GM18520 (cell line): ENCODE data around the gene C10orf67.
"Not testable (repeated sequence)": the region's sequence is repeated elsewhere in the genome, so short reads cannot be mapped to it uniquely, and the experiment has no call there.

Experiments
- ATAC-seq: cut with Tn5 transposase; IDR thresholded peaks from one replicate; pipeline ENCODE4 v1.9.1; 2021; ENCODE audit not compliant: unreplicated experiment

Gene C10orf67

DNA sequence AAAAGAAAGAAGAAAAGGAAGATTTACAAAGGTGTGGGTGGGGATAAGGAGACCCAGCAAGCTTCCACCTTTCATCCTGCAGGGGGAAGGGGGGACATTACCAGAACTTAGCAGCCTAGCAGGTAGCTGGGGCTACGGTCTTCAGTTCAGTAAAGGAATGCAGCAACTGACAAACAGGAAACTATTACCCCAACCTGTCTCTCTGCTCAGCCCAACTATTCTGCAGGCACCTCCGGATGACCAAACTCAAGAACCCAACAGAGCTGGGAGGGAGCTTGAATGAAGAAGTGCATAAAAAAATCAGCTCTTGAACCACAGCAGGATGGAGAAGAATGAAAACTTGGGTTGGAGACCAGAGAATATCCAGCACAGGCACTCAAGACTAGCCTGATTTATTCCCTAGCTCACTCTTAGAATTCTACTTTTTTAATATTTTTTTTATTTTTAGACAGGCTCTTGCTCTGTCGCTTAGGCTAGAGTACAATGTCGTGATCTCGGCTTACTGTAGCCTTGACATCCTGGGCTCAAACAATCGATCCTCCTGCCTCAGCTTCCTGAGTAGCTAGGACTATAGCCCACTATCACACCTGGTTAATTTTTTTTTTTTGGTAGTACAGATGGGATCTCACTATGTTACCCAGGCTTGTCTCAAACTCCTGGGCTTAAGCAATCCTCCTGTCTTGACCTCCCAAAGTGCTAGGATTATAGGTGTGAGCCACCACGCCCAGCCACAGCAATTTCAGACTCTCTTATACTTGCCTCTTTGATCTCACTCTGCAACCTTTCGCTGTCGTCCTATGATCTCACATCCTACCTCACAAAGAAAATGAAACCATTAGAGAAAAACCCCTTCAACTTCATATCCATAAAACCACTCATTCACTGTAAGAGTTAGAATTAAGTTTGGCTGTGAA, 18.5 kb upstream of the C10orf67 start:
- peak; percentile 39 for ATAC-seq

DNA sequence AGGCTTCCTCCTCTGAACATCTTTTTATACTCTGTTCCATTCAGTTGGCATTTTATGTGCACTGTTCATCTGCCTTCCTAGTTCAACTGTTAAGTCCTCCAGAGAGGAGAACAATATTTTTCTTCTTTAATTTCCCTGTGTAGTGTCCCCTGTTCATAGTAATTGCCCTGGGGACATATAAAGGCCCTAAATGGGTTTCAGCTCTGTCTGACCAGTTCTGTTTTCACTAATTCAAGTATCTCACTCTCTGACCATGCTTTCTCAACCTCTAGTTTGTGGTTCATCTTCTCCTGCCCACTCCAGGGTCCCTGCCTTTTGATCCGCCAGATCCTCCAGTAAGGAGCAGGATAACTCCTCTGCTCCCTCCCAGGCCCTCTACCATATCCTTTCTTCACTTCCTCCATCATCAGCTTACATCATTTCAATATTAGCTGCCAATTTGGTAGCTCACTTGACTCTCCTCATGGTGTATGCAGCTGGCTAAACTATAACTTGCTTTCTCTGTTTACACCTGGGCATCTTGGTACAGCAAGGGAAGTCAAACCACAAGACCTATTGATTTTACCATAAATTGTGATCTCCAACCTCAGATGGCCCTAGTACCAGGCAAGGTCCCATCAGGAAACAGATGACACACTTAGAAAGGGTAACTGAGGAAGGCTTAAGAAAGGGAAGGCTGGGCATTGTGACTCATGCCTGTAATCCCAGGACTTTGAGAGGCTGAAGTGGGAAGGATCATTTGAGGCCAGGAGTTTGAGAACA, 17.7 kb upstream of the C10orf67 start:
- peak; percentile 34 for ATAC-seq

- no peak for ATAC-seq
Measured at GRCh38 chr10:23361665-23362064, 17.1 kb upstream of the C10orf67 start.

- ATAC-seq = no peak
Measured at GRCh38 chr10:23359692-23360380, 15.2 kb upstream of the C10orf67 start.

- ATAC-seq = no peak
Measured at GRCh38 chr10:23358357-23358756, 13.8 kb upstream of the C10orf67 start.

DNA sequence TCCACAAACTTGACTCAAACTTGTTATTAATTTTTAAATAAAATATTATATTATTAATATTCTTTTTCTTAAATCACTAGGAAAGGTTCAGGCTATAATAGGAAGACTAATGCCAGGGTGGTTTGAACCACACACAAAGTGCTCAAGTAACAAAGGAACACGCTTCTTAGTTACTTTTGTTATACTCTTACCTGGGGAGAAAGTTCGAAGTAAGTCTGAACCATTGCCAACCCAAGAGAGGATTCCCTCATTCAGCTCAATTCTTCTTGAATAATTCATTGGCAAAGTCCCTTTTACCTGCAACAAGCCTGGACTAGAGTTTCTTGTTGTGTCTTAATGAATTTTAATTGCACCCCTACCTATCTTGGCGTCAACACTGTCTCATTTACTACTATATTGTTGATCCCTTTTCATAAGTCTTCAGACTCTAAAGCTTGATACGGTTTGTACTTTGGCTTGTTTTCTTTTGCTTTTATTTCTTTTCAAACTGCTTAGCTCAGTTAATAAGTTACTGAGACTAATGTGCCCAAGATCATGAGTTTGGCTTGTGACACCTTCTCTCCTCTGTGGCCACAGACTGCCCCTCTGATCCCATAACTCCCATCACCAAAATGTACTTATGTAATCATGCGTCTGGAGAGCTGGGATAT, 10.2 kb upstream of the C10orf67 start:
- ATAC-seq = no peak

- ATAC-seq = no peak
Measured at GRCh38 chr10:23351926-23352519, 7.4 kb upstream of the C10orf67 start.

DNA sequence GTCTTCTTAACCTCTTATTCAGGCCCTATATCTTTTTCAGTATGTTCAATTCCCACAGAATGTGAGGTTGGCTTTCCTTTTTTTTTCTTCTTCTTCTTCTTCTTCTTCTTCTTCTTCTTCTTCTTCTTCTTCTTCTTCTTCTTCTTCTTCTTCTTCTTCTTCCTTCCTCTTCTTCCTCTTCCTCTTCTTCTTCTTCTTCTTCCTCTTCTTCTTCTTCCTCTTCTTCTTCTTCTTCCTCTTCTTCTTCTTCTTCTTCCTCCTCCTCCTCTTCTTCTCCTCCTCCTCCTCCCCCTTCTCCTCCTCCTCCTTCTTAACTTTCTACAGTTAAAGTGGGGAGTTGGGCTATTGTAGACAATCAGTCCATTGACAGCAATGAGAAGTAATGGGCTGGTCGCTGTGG, 6.1 kb upstream of the C10orf67 start:
- ATAC-seq = not testable (repeated sequence)

DNA sequence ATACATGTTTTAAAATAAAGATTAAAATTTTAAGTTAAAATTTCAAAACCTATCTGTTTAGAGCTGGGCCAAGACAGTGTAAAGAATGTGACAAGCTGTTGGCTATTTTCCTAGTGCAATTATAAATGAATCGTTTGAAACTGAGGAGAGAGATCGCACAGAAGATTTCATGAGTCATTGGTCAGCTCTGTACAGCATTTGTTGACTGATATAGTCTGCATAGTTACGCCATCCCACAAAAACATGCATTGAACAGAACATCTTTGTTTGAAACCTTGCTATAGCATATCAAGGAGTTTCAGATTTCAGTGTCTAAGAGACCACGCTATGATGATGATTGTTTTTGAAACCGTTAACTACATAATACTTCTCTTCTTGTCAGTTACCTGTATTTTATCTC, 1.3 kb upstream of the C10orf67 start:
- ATAC-seq = no peak

DNA sequence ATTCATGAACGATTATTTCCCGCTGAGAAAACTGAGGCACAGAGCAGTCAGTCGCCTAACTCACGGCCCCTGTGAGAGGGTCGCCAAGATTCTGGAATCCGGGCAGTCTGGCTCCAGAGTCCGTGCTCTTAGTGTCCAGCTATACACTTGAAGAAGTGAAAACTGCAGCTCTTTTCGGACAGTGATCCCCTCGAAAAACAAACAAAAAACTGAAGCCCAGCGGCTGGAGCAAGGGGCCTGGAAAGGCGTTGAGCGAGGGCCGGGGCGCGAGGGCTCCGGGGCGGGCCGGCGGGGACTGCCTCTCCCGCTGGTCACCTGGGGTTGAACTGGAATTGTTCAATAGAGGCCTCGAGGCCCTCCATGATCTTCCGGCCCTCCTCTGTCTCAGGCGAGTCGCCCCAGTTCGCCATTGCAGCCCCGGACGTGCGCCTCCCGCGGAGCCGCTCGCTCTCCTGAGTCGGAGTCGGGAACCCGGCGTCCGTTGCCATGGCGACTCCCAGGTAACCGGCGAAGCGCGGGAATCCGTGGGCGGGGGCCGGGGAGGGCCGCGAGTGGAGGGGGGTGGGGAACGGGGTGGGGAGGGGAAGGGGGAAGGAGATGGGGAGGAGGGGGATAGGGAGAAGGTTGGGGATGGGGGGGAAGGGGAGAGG, 881 bp downstream of the C10orf67 start:
- no peak for ATAC-seq

GRCh38 chr10:23342213-23342884, 2.2 kb downstream of the C10orf67 start:
- no peak for ATAC-seq

DNA sequence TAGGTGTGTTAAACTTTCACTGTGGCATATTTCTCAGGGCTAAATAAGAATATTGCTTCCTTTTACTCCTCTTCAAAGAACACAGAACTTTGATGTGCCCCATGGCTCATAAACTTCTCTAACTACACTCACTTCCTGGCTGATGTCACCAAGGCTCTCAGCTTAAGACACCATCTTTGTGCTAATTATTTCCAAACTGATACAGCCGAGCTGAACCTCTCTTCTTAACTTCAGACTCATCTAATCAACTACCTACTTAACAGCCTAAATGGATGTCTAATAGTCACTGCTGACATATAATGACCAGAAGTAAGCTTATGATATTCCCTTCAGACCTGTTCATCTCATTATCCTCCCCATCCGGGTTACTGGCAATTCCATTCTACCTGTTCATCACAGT, 3.6 kb downstream of the C10orf67 start:
- no peak for ATAC-seq

GRCh38 chr10:23340354-23340753, 4.2 kb downstream of the C10orf67 start:
- no peak for ATAC-seq

GRCh38 chr10:23338886-23339285, 5.7 kb downstream of the C10orf67 start:
- ATAC-seq = no peak

- no peak for ATAC-seq
Measured at GRCh38 chr10:23338155-23338828, 6.3 kb downstream of the C10orf67 start.

- peak; percentile 52 for ATAC-seq
Measured at GRCh38 chr10:23337616-23338015, 7.0 kb downstream of the C10orf67 start.

- no peak for ATAC-seq
Measured at GRCh38 chr10:23331567-23332301, 12.9 kb downstream of the C10orf67 start.

GRCh38 chr10:23330948-23331347, 13.6 kb downstream of the C10orf67 start:
- ATAC-seq = no peak
